Measurements from ENCODE around the gene NFATC1.

- TF ChIP-seq YY1 (IDR thresholded peaks at IDR 0.05; ENCODE audit: insufficient read depth, insufficient read length), result no peak
- TF ChIP-seq SUZ12 (IDR thresholded peaks at IDR 0.05; ENCODE audit: extremely low read depth, insufficient read depth, insufficient read length), result no peak
- TF ChIP-seq ZNF274 (IDR thresholded peaks at IDR 0.05; ENCODE audit: low read depth, low read length), result no peak
These were observed 44.8 kb downstream of the NFATC1 start for GRCh38 chr18:79440316-79441110.

Data from NT2/D1 (cell line).